NCI-H1930 (cell line): ENCODE measurements around the gene ST3GAL3.

ENCODE experiments used
- DNase-seq, 2 experiments: peaks; one replicate each; lab custom pipeline; 2025; lab: John Stamatoyannopoulos, UW

ST3GAL3 gene, protein sequence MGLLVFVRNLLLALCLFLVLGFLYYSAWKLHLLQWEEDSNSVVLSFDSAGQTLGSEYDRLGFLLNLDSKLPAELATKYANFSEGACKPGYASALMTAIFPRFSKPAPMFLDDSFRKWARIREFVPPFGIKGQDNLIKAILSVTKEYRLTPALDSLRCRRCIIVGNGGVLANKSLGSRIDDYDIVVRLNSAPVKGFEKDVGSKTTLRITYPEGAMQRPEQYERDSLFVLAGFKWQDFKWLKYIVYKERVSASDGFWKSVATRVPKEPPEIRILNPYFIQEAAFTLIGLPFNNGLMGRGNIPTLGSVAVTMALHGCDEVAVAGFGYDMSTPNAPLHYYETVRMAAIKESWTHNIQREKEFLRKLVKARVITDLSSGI

GRCh38 chr1:43707190-43708001 is at the start of gene ST3GAL3:
TSS of gene ST3GAL3 (plus strand) at chr1:43707536. CDS start at chr1:43736263, 28,727 bp downstream.
- peak; percentile 79 to 89 for DNase-seq

DNA sequence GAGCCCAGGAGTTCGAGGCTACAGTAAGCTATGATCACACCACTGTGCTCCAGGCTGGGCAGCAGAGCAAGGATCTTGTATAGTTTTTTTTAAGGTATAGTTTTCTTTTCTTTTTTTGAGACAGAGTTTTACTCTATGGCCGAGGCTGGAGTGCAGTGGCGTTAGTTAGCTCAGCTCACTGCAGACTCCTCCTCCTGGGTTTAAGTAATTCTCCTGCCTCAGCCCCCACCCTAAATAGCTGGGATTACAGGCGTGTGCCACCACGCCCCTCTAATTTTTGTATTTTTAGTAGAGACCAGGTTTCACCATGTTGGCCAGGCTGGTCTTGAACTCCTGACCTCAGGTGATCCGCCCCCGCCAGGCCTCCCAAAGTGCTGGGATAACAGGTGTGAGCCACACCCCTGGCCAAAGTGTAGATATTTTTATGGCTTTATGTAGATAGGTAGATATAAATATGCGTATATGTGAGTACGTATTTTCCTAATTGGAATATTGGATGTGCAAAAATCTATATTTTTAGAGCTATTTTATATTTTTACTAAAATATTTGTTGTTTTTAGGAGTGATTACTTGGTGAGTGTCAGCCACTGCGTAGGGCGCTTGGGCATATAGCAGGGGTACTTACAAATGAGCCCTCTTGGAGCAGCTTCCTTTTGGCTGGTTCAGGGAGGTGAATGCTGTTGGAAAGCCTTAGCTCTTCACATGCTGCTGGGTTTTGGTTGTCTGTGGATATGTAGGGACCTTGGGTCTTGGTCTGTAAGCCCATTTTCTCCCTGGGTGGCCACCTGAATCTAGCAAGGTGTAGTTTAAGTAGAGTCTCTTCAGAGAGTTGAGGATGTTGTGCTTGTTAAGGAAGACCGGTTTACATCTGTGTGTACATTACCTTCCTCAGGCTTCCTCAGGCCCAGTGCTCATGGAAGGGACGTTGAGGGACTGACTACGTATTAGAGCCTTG is 47.8 kb upstream of the ST3GAL3 start:
- DNase-seq = no peak

DNA sequence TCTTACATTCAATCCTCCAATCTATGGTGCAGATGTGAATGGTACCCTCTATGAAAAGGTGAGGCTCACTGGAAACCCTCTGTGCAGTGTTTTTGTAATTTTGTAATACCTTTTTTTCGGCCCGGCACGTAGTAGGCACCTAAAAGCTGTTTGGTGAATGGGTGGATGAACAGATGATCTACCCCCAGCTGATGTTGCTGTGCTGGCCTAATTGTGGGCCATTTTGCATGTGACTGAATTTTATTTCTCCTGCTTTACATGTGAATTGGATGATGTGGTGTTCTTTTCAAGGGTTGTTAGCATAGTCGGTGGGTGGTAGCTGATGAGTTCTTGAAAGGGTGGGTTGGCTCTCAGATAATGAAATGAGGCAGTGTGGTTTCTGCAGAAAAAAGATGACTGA is 47.0 kb upstream of the ST3GAL3 start:
- no peak for DNase-seq

GRCh38 chr1:43664369-43664768 is 43.0 kb upstream of the ST3GAL3 start:
- DNase-seq = no peak

- DNase-seq = no peak
Observed at GRCh38 chr1:43666608-43667007, 40.7 kb upstream of the ST3GAL3 start.

GRCh38 chr1:43668956-43669355 is 38.4 kb upstream of the ST3GAL3 start:
- DNase-seq = no peak

DNA sequence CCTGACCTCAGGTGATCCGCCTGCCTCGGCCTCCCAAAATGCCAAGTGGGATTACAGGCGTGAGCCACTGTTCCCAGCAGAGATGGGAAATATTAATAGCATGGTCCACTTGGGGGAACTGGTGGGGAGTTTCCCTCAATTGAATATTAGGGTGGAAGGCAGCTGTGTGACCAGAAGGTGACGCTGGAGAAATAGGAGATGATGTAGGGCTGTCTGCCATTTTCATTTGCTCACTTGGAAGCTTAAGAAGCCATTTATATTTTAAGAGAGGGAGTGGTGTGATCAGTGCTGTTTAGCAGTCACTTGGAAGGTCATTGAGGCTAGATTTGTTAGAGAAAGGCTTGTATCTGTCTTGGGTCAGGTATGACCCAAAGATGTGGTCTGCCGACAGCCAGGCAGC is 37.5 kb upstream of the ST3GAL3 start:
- no peak for DNase-seq

- no peak for DNase-seq
Observed at GRCh38 chr1:43671193-43671592, 36.1 kb upstream of the ST3GAL3 start.

- no peak for DNase-seq
Observed at GRCh38 chr1:43671626-43672330, 35.6 kb upstream of the ST3GAL3 start.

DNA sequence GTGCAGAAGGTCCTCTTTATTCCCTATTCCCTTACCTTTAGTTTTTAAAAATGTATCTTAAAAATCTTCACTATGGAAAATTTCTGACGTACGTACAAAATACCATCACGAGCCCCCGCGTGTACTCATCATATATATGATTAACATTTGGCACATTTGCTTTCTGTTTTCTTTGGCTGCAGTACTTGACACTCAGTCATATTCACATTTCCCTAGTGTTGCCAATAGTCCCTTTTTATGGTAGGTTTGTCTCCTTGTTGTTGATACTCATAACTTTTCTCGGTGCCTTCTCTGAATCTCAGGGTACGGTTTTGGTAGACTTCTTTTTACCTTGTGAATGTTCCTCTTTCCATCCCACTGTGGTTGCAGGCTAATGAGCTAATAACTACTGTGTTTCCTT is 34.1 kb upstream of the ST3GAL3 start:
- DNase-seq = no peak

DNA sequence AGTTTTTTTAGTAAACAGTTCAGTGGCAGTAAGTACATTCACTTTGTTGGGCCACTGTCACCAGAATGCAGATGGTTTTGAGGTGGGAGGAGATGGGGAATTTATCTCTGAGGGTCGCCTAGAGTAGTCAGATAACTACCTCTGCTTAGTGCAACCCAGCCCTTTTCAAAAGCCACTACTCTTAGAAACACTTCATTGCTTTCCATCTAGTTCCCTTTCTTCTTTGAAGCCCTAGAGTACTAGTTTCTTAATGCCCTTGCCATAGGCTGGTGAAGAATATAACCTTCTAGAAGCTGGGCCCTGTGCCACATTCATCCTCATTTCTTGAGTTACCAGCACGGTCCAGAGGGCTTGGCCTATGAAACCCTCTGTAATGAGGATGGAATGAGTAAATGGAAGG is 28.4 kb upstream of the ST3GAL3 start:
- DNase-seq = no peak

GRCh38 chr1:43683560-43683959 is 23.8 kb upstream of the ST3GAL3 start:
- DNase-seq = no peak

DNA sequence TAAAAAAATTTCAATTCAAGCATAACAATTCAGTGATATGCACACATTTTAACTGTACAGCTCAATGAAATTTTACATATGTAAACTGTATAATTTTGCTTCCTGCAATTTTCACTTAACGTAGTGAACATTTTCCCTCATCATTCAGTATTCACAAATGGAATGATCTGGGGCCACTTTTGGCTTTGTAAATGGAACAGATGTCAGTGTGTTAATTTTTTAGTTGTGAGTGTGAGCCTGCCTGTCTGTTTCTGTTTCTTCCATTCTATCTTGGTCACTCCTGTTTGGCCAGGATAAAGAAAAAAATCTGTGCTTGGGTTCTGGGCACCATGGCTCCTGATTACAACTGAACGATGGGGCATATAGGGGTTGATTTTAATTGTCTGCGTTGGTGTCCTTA is 20.5 kb upstream of the ST3GAL3 start:
- DNase-seq = no peak

DNA sequence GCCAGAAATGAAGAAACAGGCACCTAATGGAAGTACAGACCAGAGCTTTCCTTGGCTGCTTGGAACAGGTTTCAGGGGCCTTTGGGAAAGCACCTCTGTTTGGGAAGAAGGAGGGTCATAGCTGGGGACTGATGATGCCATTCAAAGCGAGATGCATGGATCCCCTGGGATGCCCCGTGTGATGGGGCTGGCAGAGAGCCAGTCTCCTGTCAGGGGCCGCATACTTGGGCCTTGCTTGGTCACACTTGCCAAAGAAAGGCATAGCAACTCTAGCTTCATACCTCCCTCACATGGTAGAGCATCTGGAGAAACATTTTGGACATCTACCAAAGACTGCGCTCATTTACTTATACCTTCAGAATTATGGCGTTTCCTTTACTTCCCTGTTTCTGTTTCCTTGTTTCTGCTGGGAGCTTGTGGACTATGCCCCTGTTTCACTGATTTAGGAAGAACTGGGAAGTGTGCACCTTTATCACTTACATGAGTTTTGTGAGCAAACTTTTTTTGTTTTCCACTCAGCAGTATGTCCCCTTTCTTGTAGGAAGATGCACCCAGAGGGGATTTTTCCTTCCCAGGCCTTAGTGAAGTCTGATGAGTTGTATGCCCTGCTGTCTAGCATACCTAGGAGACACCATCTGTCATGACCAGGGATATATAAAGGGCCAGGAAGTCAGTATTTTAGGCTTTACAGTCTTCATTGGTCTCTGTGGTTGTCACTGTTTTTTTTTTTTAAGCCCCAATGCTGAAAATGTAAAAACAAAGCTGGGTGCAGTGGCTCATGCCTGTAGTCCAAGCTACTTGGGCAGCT is 19.8 kb upstream of the ST3GAL3 start:
- no peak for DNase-seq

DNA sequence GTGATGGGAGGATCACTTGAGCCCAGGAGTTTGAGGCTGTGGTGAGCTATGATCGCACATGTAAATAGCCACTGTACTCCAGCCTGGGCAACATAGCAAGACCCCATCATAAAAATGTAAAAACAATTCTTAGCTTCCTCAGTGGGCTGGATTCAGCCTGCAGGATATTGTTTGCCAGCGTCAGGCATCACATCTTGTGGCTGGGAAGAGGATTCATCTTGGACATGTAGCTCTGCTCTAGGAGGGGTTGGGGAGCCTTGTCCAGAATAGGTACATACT is 19.3 kb upstream of the ST3GAL3 start:
- DNase-seq = no peak

- no peak for DNase-seq
Observed at GRCh38 chr1:43688594-43689000, 18.7 kb upstream of the ST3GAL3 start.

GRCh38 chr1:43689289-43689688 is 18.0 kb upstream of the ST3GAL3 start:
- DNase-seq = no peak

GRCh38 chr1:43691871-43692815 is 15.2 kb upstream of the ST3GAL3 start:
- DNase-seq = no peak

DNA sequence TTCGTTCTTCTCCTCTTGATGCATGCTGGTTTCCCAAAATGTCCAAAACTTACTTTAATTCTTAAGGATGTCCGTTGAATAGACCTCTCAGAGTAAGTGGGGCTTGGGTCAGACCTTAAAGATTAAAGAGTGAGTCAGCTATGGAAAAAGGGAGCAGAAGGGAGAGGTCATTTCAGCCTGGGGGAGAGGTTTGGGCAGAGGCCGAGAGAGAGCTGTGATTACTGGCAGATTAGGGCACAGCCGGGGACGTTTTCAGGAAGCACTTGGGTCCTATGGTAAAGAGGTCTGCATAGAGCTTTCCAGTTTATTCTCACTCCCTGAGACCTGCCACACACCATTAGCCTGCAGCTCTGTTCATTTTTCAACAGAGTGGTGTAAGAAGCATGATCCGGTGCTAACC is 14.0 kb upstream of the ST3GAL3 start:
- no peak for DNase-seq

GRCh38 chr1:43699281-43699680 is 8.1 kb upstream of the ST3GAL3 start:
- DNase-seq = no peak
